GM23248 (cell line): ENCODE measurements around the gene LIMCH1. TPM values are rescaled to one million over a fixed set of nuclear protein-coding genes. Genes with fewer than 3 reads are reported as not detected.
"Not testable (repeated sequence)": the region's sequence is repeated elsewhere in the genome, so short reads cannot be mapped to it uniquely, and the experiment has no call there.

ENCODE experiments used
- DNase-seq: peaks from one replicate; pipeline ENCODE4 v3.0.0-alpha.2; 2015
- H2AFZ ChIP-seq: fragments of 200-600 bp; sonication (generic); 2 replicates; pipeline ENCODE4 v1.6.1; 2016; ENCODE audit warnings: antibody characterized with exemption
- H3F3A ChIP-seq: fragments of 200-600 bp; sonication (generic); 2 replicates; pipeline ENCODE4 v1.6.1; 2016; ENCODE audit warnings: mild to moderate bottlenecking, antibody characterized with exemption, mixed run types; ENCODE audit not compliant: insufficient read depth
- H3K27ac ChIP-seq: fragments of 200-600 bp; sonication (generic); 2 replicates; pipeline ENCODE4 v1.5.1; 2016; ENCODE audit warnings: mild to moderate bottlenecking
- H3K27me3 ChIP-seq: fragments of 200-600 bp; sonication (generic); replicated peaks from 2 replicates; pipeline ENCODE4 v1.6.1; 2016; ENCODE audit warnings: mild to moderate bottlenecking; ENCODE audit not compliant: insufficient read depth
- H3K36me3 ChIP-seq: fragments of 200-600 bp; sonication (generic); 2 replicates; pipeline ENCODE4 v1.6.1; 2016; ENCODE audit warnings: low read depth, mild to moderate bottlenecking
- H3K4me1 ChIP-seq: fragments of 200-600 bp; sonication (generic); 2 replicates; pipeline ENCODE4 v1.6.1; 2016; ENCODE audit warnings: mild to moderate bottlenecking; ENCODE audit not compliant: insufficient read depth
- H3K4me2 ChIP-seq: fragments of 200-600 bp; sonication (generic); one replicate; pipeline ENCODE4 v1.6.1; 2016; ENCODE audit warnings: mild to moderate bottlenecking; ENCODE audit not compliant: unreplicated experiment
- H3K4me3 ChIP-seq: fragments of 200-600 bp; sonication (generic); 2 replicates; pipeline ENCODE4 v1.5.1; 2016; ENCODE audit warnings: mild to moderate bottlenecking
- H3K79me2 ChIP-seq: fragments of 200-600 bp; sonication (generic); 2 replicates; pipeline ENCODE4 v1.6.1; 2016; ENCODE audit warnings: mild to moderate bottlenecking; ENCODE audit not compliant: insufficient read depth
- H3K9ac ChIP-seq: fragments of 200-600 bp; sonication (generic); 2 replicates; pipeline ENCODE4 v1.6.1; 2016; ENCODE audit warnings: mild to moderate bottlenecking
- H3K9me2 ChIP-seq: fragments of 200-600 bp; sonication (generic); 2 replicates; pipeline ENCODE4 v1.6.1; 2016; ENCODE audit warnings: mixed run types, mild to moderate bottlenecking, moderate library complexity; ENCODE audit not compliant: insufficient read depth
- H3K9me3 ChIP-seq: fragments of 200-600 bp; sonication (generic); one replicate; pipeline ENCODE4 v1.6.1; 2017; ENCODE audit warnings: low read depth
- H4K20me1 ChIP-seq: fragments of 200-600 bp; sonication (generic); 2 replicates; pipeline ENCODE4 v1.6.0; 2016; ENCODE audit not compliant: insufficient read depth
- EZH2 ChIP-seq: fragments of 200-600 bp; sonication (generic); IDR thresholded peaks from 2 replicates; pipeline ENCODE4 v1.6.1; 2018; ENCODE audit warnings: antibody characterized with exemption, mild to moderate bottlenecking; ENCODE audit not compliant: insufficient read depth, poor library complexity, severe bottlenecking
- EZH2phosphoT487 ChIP-seq: fragments of 200-600 bp; sonication (generic); IDR thresholded peaks from 2 replicates; pipeline ENCODE4 v1.6.1; 2018; ENCODE audit warnings: antibody characterized with exemption, moderate library complexity, mild to moderate bottlenecking, low read depth; ENCODE audit not compliant: insufficient read depth
- WGBS, 2 experiments: methylation state at CpG; one replicate each; pipeline ENCODE4 v1.1.6; 2015 to 2017; ENCODE audit warnings: low lambda C conversion rate in 2 of 2, low coverage in 1 of 2; ENCODE audit errors: missing lambda C conversion rate in 2 of 2; 5-methylcytosine and 5-hydroxymethylcytosine counted together
- in situ Hi-C: fragments of 300-500 bp; cut with MboI; formaldehyde crosslinking; loops from 2 replicates; pipeline ENCODE4 v1.15.0; 2020
- polyA plus RNA-seq: library from polyadenylated mRNA; unstranded; fragments of >200 nt; fragmentation: Nextera tagmentation; extraction: Ambion mirVana; gene quantifications from 2 replicates; pipeline ENCODE4 v1.2.1, GENCODE V29; 2016
- total RNA-seq: library from RNA; depleted of rRNA; stranded (reverse); fragments of >200 nt; shearing (Covaris generic); gene quantifications from 2 replicates; pipeline ENCODE4 v1.2.3, GENCODE V29; 2014

Gene LIMCH1
- total and polyA plus RNA-seq, 2 experiments from 2014 or later = 17.4 to 22.2 TPM

GRCh38 chr4:41701983-41702382, 164.0 kb downstream of the LIMCH1 start:
- no peak overlapping the region for H3K4me2 ChIP-seq
- H3K9me3 ChIP-seq = no peaks in the 10 kb centered on the region
- no peaks in the 10 kb centered on the region for H4K20me1 ChIP-seq
- in situ Hi-C loops = no loop called here
- H3K36me3 ChIP-seq = no peaks in the 10 kb centered on the region
- H3K9me2 ChIP-seq = no peaks in the 10 kb centered on the region
- 0 out of 2 replicates have a peak, but pooled peaks cover 2% of the 10 kb centered on the region for H3K27me3 ChIP-seq
- no peaks in the 10 kb centered on the region for H3F3A ChIP-seq
- H3K4me3 ChIP-seq = no peak overlapping the region
- H3K79me2 ChIP-seq = no peaks in the 10 kb centered on the region
- H3K9ac ChIP-seq = no peak overlapping the region
- no peak overlapping the region for H2AFZ ChIP-seq
- H3K4me1 ChIP-seq = no peaks in the 10 kb centered on the region
- DNase-seq = no peak
- H3K27ac ChIP-seq = no peak overlapping the region
- WGBS, 2 experiments = 73 to 76% methylated on average over 3 of the region's 3 CpGs
- no peak for TF ChIP-seq EZH2
- TF ChIP-seq EZH2phosphoT487 = no peak

- Histone ChIP-seq H3K9ac (no peak overlapping the region), H3K27ac (no peak overlapping the region), H4K20me1 (no peaks in the 10 kb centered on the region), H3K36me3 (no peaks in the 10 kb centered on the region), H3K9me3 (no peaks in the 10 kb centered on the region), H3K27me3 (0 out of 2 replicates have a peak, but pooled peaks cover 2% of the 10 kb centered on the region), H3K79me2 (no peaks in the 10 kb centered on the region), H3K9me2 (no peaks in the 10 kb centered on the region), H3F3A (no peaks in the 10 kb centered on the region), H3K4me3 (no peak overlapping the region), H3K4me1 (no peaks in the 10 kb centered on the region), H3K4me2 (no peak overlapping the region), H2AFZ (no peak overlapping the region)
- in situ Hi-C loops = no loop called here
- TF ChIP-seq EZH2phosphoT487 = no peak
- TF ChIP-seq EZH2 = no peak
- WGBS, 2 experiments = 42 to 48% methylated on average over 4 of the region's 4 CpGs
- DNase-seq = no peak
Observed at GRCh38 chr4:41702770-41703169, 164.8 kb downstream of the LIMCH1 start.

GRCh38 chr4:41703785-41704184, 165.8 kb downstream of the LIMCH1 start:
- H2AFZ ChIP-seq = no peak overlapping the region
- no peaks in the 10 kb centered on the region for H3K4me1 ChIP-seq
- no peaks in the 10 kb centered on the region for H3K79me2 ChIP-seq
- no peaks in the 10 kb centered on the region for H3K36me3 ChIP-seq
- in situ Hi-C loops = no loop called here
- H3K9me2 ChIP-seq = no peaks in the 10 kb centered on the region
- no peaks in the 10 kb centered on the region for H3K9me3 ChIP-seq
- TF ChIP-seq EZH2 (no peak), EZH2phosphoT487 (no peak)
- DNase-seq = no peak
- H4K20me1 ChIP-seq = no peaks in the 10 kb centered on the region
- H3K4me2 ChIP-seq = no peak overlapping the region
- H3K9ac ChIP-seq = no peak overlapping the region
- H3K4me3 ChIP-seq = no peak overlapping the region
- no peak overlapping the region for H3K27ac ChIP-seq
- H3K27me3 ChIP-seq = 0 out of 2 replicates have a peak, but pooled peaks cover 2% of the 10 kb centered on the region
- WGBS, 2 experiments = 30 to 39% methylated on average over 3 of the region's 3 CpGs
- H3F3A ChIP-seq = no peaks in the 10 kb centered on the region

- Histone ChIP-seq H3K79me2 (no peaks in the 10 kb centered on the region), H3K36me3 (no peaks in the 10 kb centered on the region), H3K9ac (no peak overlapping the region), H3K27me3 (0 out of 2 replicates have a peak, but pooled peaks cover 2% of the 10 kb centered on the region), H2AFZ (no peak overlapping the region), H3K9me3 (no peaks in the 10 kb centered on the region), H3K27ac (no peak overlapping the region), H3F3A (no peaks in the 10 kb centered on the region), H3K4me1 (no peaks in the 10 kb centered on the region), H3K9me2 (no peaks in the 10 kb centered on the region), H3K4me2 (no peak overlapping the region), H4K20me1 (no peaks in the 10 kb centered on the region), H3K4me3 (no peak overlapping the region)
- in situ Hi-C loops = no loop called here
- WGBS, 2 experiments = 52 to 54% methylated on average over 5 of the region's 5 CpGs
- TF ChIP-seq EZH2phosphoT487 (no peak), EZH2 (no peak)
- DNase-seq = peak; percentile 57
Observed at GRCh38 chr4:41709844-41710481, 172.0 kb downstream of the LIMCH1 start.

- WGBS, 2 experiments = 53 to 60% methylated on average over 2 of the region's 2 CpGs
- DNase-seq, H3K4me1 ChIP-seq: not testable (repeated sequence)
Observed at GRCh38 chr4:41711654-41712053, 173.7 kb downstream of the LIMCH1 start.

More at GRCh38 chr4:41711654-41712053, 173.7 kb downstream of the LIMCH1 start:
- H3K4me3 ChIP-seq, H3K27me3 ChIP-seq, H3K9me2 ChIP-seq, H3K27ac ChIP-seq, H3K79me2 ChIP-seq, H3F3A ChIP-seq, H3K4me2 ChIP-seq, H2AFZ ChIP-seq, H3K9me3 ChIP-seq, H3K36me3 ChIP-seq, H3K9ac ChIP-seq, H4K20me1 ChIP-seq, in situ Hi-C loops: not testable (repeated sequence)
